ENCODE measurements around the gene FIZ1.

Gene FIZ1

GRCh38 chr19:55550321-55550650 is 49.0 kb downstream of the FIZ1 start:
- in situ Hi-C loops (cut with MboI; ENCODE audit: low pct_unique_long_range_greater_than_20kb, low sequenced_read_pairs, unreplicated experiment) = no loop called here
- TF ChIP-seq CTCF (IDR thresholded peaks at IDR 0.05; ENCODE audit: extremely low read depth, insufficient read depth, missing control alignments) = no peak
- DNase-seq (ENCODE audit: low spot score) = no peak

GRCh38 chr19:55549500-55550320 is 49.6 kb downstream of the FIZ1 start:
- DNase-seq (ENCODE audit: low spot score) = no peak

GRCh38 chr19:55546822-55547614 is 52.3 kb downstream of the FIZ1 start:
- in situ Hi-C loops (cut with MboI; ENCODE audit: low pct_unique_long_range_greater_than_20kb, low sequenced_read_pairs, unreplicated experiment) = no loop called here
- no peak for TF ChIP-seq CTCF (IDR thresholded peaks at IDR 0.05; ENCODE audit: extremely low read depth, insufficient read depth, missing control alignments)
- no peak for DNase-seq (ENCODE audit: low spot score)

More at GRCh38 chr19:55549500-55550320, 49.6 kb downstream of the FIZ1 start:
- in situ Hi-C loops (cut with MboI; ENCODE audit: low pct_unique_long_range_greater_than_20kb, low sequenced_read_pairs, unreplicated experiment) = no loop called here
- TF ChIP-seq CTCF (IDR thresholded peaks at IDR 0.05; ENCODE audit: extremely low read depth, insufficient read depth, missing control alignments) = no peak

GRCh38 chr19:55546011-55546410 is 53.3 kb downstream of the FIZ1 start:
- in situ Hi-C loops (cut with MboI; ENCODE audit: low pct_unique_long_range_greater_than_20kb, low sequenced_read_pairs, unreplicated experiment) = no loop called here
- TF ChIP-seq CTCF (IDR thresholded peaks at IDR 0.05; ENCODE audit: extremely low read depth, insufficient read depth, missing control alignments) = no peak
- no peak for DNase-seq (ENCODE audit: low spot score)

GRCh38 chr19:55545443-55545842 is 53.9 kb downstream of the FIZ1 start, which contains the start of gene SBK3:
TSS of gene SBK3 (minus strand) at chr19:55545543. CDS start at chr19:55545543, 0 bp downstream.
- no peak for DNase-seq (ENCODE audit: low spot score)
- in situ Hi-C loops (cut with MboI; ENCODE audit: low pct_unique_long_range_greater_than_20kb, low sequenced_read_pairs, unreplicated experiment) = no loop called here
- no peak for TF ChIP-seq CTCF (IDR thresholded peaks at IDR 0.05; ENCODE audit: extremely low read depth, insufficient read depth, missing control alignments)

GRCh38 chr19:55544776-55545439 is 54.4 kb downstream of the FIZ1 start:
- TF ChIP-seq CTCF (IDR thresholded peaks at IDR 0.05; ENCODE audit: extremely low read depth, insufficient read depth, missing control alignments) = no peak
- no peak for DNase-seq (ENCODE audit: low spot score)
- in situ Hi-C loops (cut with MboI; ENCODE audit: low pct_unique_long_range_greater_than_20kb, low sequenced_read_pairs, unreplicated experiment) = no loop called here
